CD14-positive monocyte (primary cell): ENCODE measurements around the gene KLC3. TPM values are rescaled to one million over a fixed set of nuclear protein-coding genes. Genes with fewer than 3 reads are reported as not detected.

Experiments
- DNase-seq, 3 donors: peaks; one replicate each; pipeline ENCODE4 v3.0.0-alpha.2; 2011 to 2022
- H2AFZ ChIP-seq: 2 replicates; pipeline ENCODE4 v1.6.0; 2012; ENCODE audit warnings: mild to moderate bottlenecking, low read depth, low read length, inconsistent platforms; ENCODE audit not compliant: insufficient read depth, poor library complexity, severe bottlenecking
- H3K27ac ChIP-seq, 2 donors: 1 replicate in 1 of 2; 2 replicates in 1 of 2; pipeline ENCODE4 v1.5.1; 2012 to 2013; ENCODE audit warnings: low read length in 2 of 2, control low read depth in 1 of 2, inconsistent platforms in 1 of 2, low read depth in 1 of 2, mild to moderate bottlenecking in 1 of 2
- H3K27me3 ChIP-seq, 2 donors: one replicate each; pipeline versions ENCODE4 v1.6.0 to v1.6.1; 2011 to 2013; ENCODE audit warnings: low read length in 2 of 2; ENCODE audit not compliant: control insufficient read depth in 2 of 2, insufficient read depth in 2 of 2
- H3K36me3 ChIP-seq, 2 donors: replicated peaks in 1 of 2; 1 replicate in 1 of 2; 2 replicates in 1 of 2; pipeline versions ENCODE4 v1.5.1 to v1.6.1; 2012 to 2013; ENCODE audit warnings: low read length in 2 of 2, control low read depth in 1 of 2, inconsistent platforms in 1 of 2, mild to moderate bottlenecking in 1 of 2; ENCODE audit not compliant: insufficient read depth in 2 of 2, control insufficient read depth in 1 of 2
- H3K4me1 ChIP-seq, 2 donors: 1 replicate in 1 of 2; 2 replicates in 1 of 2; pipeline versions ENCODE4 v1.5.1 to v1.6.1; 2012 to 2013; ENCODE audit warnings: low read length in 2 of 2, control low read depth in 1 of 2, inconsistent platforms in 1 of 2, mild to moderate bottlenecking in 1 of 2, moderate library complexity in 1 of 2; ENCODE audit not compliant: insufficient read depth in 2 of 2, control insufficient read depth in 1 of 2
- H3K4me2 ChIP-seq: replicated peaks from 2 replicates; pipeline ENCODE3; 2012; ENCODE audit warnings: low read length, moderate library complexity, mild to moderate bottlenecking; ENCODE audit not compliant: poor library complexity, severe bottlenecking; ENCODE audit errors: extremely low read depth
- H3K4me3 ChIP-seq, 3 experiments: fragments of 200-600 bp in 1 of 3; sonication (generic) in 1 of 3; replicated peaks in 1 of 3; 1 replicate in 2 of 3; 2 replicates in 1 of 3; pipeline ENCODE4 v1.5.1; 2011 to 2013; ENCODE audit warnings: low read length in 3 of 3, mild to moderate bottlenecking in 3 of 3, control low read depth in 2 of 3, low read depth in 2 of 3, inconsistent platforms in 1 of 3, moderate library complexity in 1 of 3
- H3K79me2 ChIP-seq: 2 replicates; pipeline ENCODE4 v1.6.0; 2012; ENCODE audit warnings: mild to moderate bottlenecking, control low read depth, inconsistent platforms, low read length, moderate library complexity; ENCODE audit not compliant: insufficient read depth
- H3K9ac ChIP-seq: 2 replicates; pipeline ENCODE4 v1.6.0; 2017; ENCODE audit warnings: low read length, mild to moderate bottlenecking; ENCODE audit not compliant: insufficient read depth, poor library complexity, severe bottlenecking
- H3K9me3 ChIP-seq, 2 donors: replicated peaks in 1 of 2; 1 replicate in 1 of 2; 2 replicates in 1 of 2; pipeline versions ENCODE4 v1.5.1 to v1.6.1; 2012 to 2013; ENCODE audit warnings: low read length in 2 of 2, control low read depth in 1 of 2; ENCODE audit not compliant: control insufficient read depth in 1 of 2, insufficient read depth in 1 of 2
- H4K20me1 ChIP-seq: 2 replicates; pipeline ENCODE4 v1.6.0; 2012; ENCODE audit warnings: mild to moderate bottlenecking, low read length, control low read depth, moderate library complexity; ENCODE audit not compliant: insufficient read depth
- H3K27ac Mint-ChIP-seq, 7 donors: one replicate each; pipeline ENCODE4 v1.8.0; 2020; ENCODE audit warnings: mild to moderate bottlenecking in 7 of 7, mixed read lengths in 7 of 7, moderate library complexity in 6 of 7, inconsistent platforms in 2 of 7
- H3K27me3 Mint-ChIP-seq, 3 donors: one replicate each; pipeline ENCODE4 v1.8.0; 2021 to 2022; ENCODE audit warnings: low read depth in 3 of 3, mild to moderate bottlenecking in 3 of 3, mixed read lengths in 3 of 3, moderate library complexity in 3 of 3, inconsistent platforms in 1 of 3
- H3K36me3 Mint-ChIP-seq, 2 donors: one replicate each; pipeline ENCODE4 v1.8.0; 2020; ENCODE audit warnings: mixed read lengths in 2 of 2, inconsistent platforms in 1 of 2, mild to moderate bottlenecking in 1 of 2
- H3K4me1 Mint-ChIP-seq: one replicate; pipeline ENCODE4 v1.8.0; 2020; ENCODE audit warnings: mild to moderate bottlenecking, mixed read lengths
- H3K4me3 Mint-ChIP-seq, 2 donors: one replicate each; pipeline ENCODE4 v1.8.0; 2020; ENCODE audit warnings: mild to moderate bottlenecking in 2 of 2, mixed read lengths in 2 of 2, moderate library complexity in 1 of 2
- H3K9me3 Mint-ChIP-seq, 7 donors: one replicate each; pipeline ENCODE4 v1.8.0; 2020 to 2022; ENCODE audit warnings: mixed read lengths in 7 of 7, mild to moderate bottlenecking in 6 of 7, moderate library complexity in 6 of 7, inconsistent platforms in 2 of 7
- whole genome bisulfite sequencing: methylation state at CpG from one replicate; pipeline ENCODE4 v1.1.5; 2013; ENCODE audit warnings: missing lambda C conversion rate; ENCODE audit not compliant: insufficient coverage; 5-methylcytosine and 5-hydroxymethylcytosine counted together
- intact Hi-C, 2 donors: fragments of 100-400 bp; cut with micrococcal nuclease; formaldehyde crosslinking; loops; one replicate each; pipeline versions ENCODE4 v1.15.0 to v1.15.1; 2023
- polyA plus RNA-seq, 3 donors: library from polyadenylated mRNA; depleted of rRNA in 1 of 3; unstranded in 2 of 3; stranded (reverse) in 1 of 3; fragments of 300-500 nt in 2 of 3; fragments of >200 nt in 1 of 3; fragmentation: Illumina TruSeq in 2 of 3; gene quantifications; 1 replicate in 2 of 3; 2 replicates in 1 of 3; pipeline ENCODE4 v1.2.3, GENCODE V29; 2012 to 2021
- TF ChIP-seq, protein P1 (sequence below): fragments of 200-600 bp; IDR thresholded peaks from one replicate; pipeline ENCODE4 v1.8.0; 2022; ENCODE audit warnings: antibody characterized with exemption, mild to moderate bottlenecking

KLC3 gene
- polyA plus RNA-seq, 3 donors: not detected

GRCh38 chr19:45400192-45400591 lies 59.6 kb downstream of the KLC3 start:
- Histone ChIP-seq H3K4me2 (no peak overlapping the region), H3K27me3 (peaks cover 41 to 66% of the 10 kb centered on the region in 2 donors), H4K20me1 (peaks cover 3% of the 10 kb centered on the region), H3K36me3 (no peaks in the 10 kb centered on the region), H3K4me3 (no peak overlapping the region), H3K79me2 (no peaks in the 10 kb centered on the region), H3K27ac (no peak overlapping the region), H2AFZ (no peak overlapping the region), H3K4me1 (peaks cover 26 to 34% of the 10 kb centered on the region in 2 donors), H3K9ac (no peak overlapping the region), H3K9me3 (peaks cover 4 to 14% of the 10 kb centered on the region in 2 donors)
- intact Hi-C loops: loop anchor here in 1 of 2 donors (10.0 kb wide), 1 partner anchor 235 kb away; the partner anchor contains the start of gene EML2
- no peak overlapping the region for H3K4me3 Mint-ChIP-seq
- H3K27ac Mint-ChIP-seq: no peak overlapping the region
- 95% methylated on average over 4 of the region's 6 CpGs for WGBS
- peaks cover 69 to 87% (median 77%) of the 10 kb centered on the region in 3 donors for H3K27me3 Mint-ChIP-seq
- peaks cover 0 to 23% (median 6%) of the 10 kb centered on the region in 7 donors for H3K9me3 Mint-ChIP-seq
- no peak for DNase-seq
- H3K4me1 Mint-ChIP-seq: peaks cover 26% of the 10 kb centered on the region
- TF ChIP-seq, protein P1, sequence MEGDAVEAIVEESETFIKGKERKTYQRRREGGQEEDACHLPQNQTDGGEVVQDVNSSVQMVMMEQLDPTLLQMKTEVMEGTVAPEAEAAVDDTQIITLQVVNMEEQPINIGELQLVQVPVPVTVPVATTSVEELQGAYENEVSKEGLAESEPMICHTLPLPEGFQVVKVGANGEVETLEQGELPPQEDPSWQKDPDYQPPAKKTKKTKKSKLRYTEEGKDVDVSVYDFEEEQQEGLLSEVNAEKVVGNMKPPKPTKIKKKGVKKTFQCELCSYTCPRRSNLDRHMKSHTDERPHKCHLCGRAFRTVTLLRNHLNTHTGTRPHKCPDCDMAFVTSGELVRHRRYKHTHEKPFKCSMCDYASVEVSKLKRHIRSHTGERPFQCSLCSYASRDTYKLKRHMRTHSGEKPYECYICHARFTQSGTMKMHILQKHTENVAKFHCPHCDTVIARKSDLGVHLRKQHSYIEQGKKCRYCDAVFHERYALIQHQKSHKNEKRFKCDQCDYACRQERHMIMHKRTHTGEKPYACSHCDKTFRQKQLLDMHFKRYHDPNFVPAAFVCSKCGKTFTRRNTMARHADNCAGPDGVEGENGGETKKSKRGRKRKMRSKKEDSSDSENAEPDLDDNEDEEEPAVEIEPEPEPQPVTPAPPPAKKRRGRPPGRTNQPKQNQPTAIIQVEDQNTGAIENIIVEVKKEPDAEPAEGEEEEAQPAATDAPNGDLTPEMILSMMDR: no peak
- peaks cover 0 to 6% of the 10 kb centered on the region in 2 donors for H3K36me3 Mint-ChIP-seq

Other genes with a start within 250 kb of the KLC3 start
- gene PPP1R37, start 247.6 kb upstream of the KLC3 start, polyA plus RNA-seq: 10 to 100 TPM in 1 of 3 donors, under 1 TPM in 2; 0.10 to 11.8 (median 0.22) TPM
- under 1 TPM in 1 of 3 donors, not detected in 2; 0.11 TPM for gene NKPD1, start 179.8 kb upstream of the KLC3 start, polyA plus RNA-seq
- 10 to 100 TPM; 49.7 to 82.7 (median 63.4) TPM for gene TRAPPC6A, start 162.5 kb upstream of the KLC3 start, polyA plus RNA-seq
- 1 to 10 TPM; 2.9 to 6.7 (median 4.7) TPM for gene BLOC1S3, start 162.0 kb upstream of the KLC3 start, polyA plus RNA-seq
- gene EXOC3L2, start 95.3 kb upstream of the KLC3 start, polyA plus RNA-seq: not detected
- 10 to 100 TPM in 1 of 3 donors, under 1 TPM in 2; 0.59 to 18.4 (median 0.69) TPM for gene MARK4, start 89.5 kb upstream of the KLC3 start, polyA plus RNA-seq
- under 1 TPM; 0.17 to 0.50 (median 0.24) TPM for gene CKM, start 17.9 kb upstream of the KLC3 start, polyA plus RNA-seq
- 10 to 100 TPM in 1 of 3 donors, 1 to 10 TPM in 2; 4.0 to 20.0 (median 4.4) TPM for gene ERCC2, start 29.8 kb downstream of the KLC3 start, polyA plus RNA-seq
- 1 to 10 TPM in 1 of 3 donors, under 1 TPM in 2; 0.18 to 1.8 (median 0.45) TPM for gene PPP1R13L, start 64.3 kb downstream of the KLC3 start, polyA plus RNA-seq
- gene POLR1G, start 65.9 kb downstream of the KLC3 start, polyA plus RNA-seq: 1 to 10 TPM in 2 of 3 donors, under 1 TPM in 1; 0.81 to 1.5 (median 1.1) TPM
- 10 to 100 TPM; 62.2 to 78.2 (median 74.6) TPM for gene ERCC1, start 83.2 kb downstream of the KLC3 start, polyA plus RNA-seq
- gene FOSB, start 127.2 kb downstream of the KLC3 start, polyA plus RNA-seq: 100 to 1,000 TPM in 1 of 3 donors, 10 to 100 TPM in 2; 27.3 to 840 (median 28.2) TPM
- gene RTN2, start 156.3 kb downstream of the KLC3 start, polyA plus RNA-seq: 1 to 10 TPM; 1.5 to 2.7 (median 2.3) TPM
- gene PPM1N, start 157.7 kb downstream of the KLC3 start, polyA plus RNA-seq: 1 to 10 TPM; 1.3 to 4.3 (median 2.7) TPM
- gene VASP, start 166.7 kb downstream of the KLC3 start, polyA plus RNA-seq: 100 to 1,000 TPM; 132 to 154 (median 144) TPM
- 1 to 10 TPM; 4.4 to 6.9 (median 5.6) TPM for gene OPA3, start 244.1 kb downstream of the KLC3 start, polyA plus RNA-seq